Activated T-cell treated with anti-CD3 and anti-CD28 coated beads for 48 hours (primary cell): ENCODE data around the gene TDRD7.

Source experiments
- DNase-seq: peaks from one replicate; pipeline ENCODE4 v3.0.0-alpha.2; 2020; ENCODE audit warnings: low read depth

The TDRD7 gene

DNA sequence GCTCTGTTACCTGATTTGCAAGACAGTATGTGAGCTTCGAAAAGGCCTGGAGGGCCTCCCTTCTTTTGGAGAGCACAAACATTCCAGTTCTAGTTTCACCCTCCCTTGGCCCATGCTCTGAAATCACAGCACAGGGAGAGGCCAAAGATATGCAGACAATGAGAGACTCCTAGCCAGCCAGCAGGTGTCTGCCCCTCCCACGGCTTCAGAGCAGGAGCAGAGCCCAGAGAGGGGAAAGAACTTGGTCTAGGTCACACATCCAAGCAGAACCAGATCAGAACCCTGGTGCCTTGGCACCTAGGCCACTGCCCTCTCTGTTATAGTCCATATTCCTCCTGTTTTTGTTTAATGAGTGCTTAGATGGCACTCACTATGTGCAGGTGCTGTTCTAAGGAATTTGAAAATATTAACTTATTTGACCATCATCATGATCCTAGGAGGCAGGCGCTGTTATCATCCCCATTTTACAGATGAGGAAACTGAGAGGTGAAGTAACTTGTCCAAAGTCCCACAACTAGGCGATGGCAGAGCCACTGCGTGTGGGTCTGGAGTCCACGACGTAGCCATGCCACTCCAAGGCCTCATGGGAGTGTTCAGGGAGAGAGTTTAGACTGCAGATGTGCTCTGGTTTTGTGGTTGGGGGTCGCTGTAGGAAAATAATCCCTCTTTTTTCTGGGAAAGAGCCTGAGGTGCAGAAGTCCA, 116.8 kb downstream of the TDRD7 start:
- no peak for DNase-seq

DNA sequence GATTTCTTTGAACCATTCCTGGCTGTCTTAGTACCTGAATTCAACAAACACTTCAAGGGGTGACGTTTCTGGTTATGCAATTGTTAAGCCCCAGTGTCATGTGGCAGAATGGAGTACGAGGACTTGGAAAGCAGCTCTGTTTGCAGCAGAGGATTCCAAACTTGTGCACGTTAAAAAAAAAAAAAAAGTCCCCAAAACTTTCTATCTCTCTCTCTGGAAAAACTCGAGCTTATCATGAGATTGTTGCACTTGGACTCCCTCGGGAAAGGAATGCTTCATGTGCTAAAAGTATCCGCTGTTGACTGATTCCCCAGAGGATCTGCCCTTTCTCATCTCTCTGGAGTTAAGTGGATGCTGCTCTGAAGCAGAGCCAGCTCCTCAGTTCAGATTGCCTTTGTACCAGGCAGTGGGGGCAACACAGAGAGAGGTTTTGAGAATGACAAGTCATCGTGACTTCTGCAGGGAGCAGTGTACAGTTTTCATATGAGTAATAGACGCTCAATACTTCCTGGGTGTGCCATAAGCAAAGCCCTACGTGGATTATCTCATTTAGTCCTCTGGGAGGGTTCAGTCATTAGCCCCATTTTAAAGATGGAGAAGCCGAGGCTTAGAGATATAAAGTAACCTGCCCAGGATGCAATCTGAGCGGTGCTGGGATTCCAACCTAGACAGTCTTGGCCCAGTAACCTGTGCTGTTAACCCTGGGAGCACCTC, 117.6 kb downstream of the TDRD7 start:
- DNase-seq: no peak

DNA sequence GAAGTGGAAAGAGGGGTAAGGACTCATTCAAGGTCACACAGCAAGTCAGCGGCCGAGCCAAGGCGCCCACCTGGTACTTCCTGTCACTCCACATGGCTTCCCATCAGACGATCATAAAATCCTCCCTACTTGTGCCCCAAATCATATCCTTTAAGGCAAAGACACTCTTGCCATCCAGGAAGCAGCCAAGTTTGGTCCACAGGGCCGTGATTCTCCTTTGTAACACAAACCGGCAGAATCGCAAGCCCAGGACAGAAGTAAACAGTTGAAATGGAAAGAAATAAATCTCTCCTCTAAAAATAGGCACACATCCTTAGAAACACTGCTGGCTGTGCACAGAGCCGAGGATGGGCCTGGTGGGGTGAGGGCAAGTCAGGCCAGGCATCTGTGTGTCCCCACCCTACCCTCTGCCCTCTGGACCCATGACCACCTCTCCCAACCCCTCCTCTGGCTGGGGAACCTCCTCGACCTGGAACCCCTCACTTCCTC, 120.0 kb downstream of the TDRD7 start:
- no peak for DNase-seq

DNA sequence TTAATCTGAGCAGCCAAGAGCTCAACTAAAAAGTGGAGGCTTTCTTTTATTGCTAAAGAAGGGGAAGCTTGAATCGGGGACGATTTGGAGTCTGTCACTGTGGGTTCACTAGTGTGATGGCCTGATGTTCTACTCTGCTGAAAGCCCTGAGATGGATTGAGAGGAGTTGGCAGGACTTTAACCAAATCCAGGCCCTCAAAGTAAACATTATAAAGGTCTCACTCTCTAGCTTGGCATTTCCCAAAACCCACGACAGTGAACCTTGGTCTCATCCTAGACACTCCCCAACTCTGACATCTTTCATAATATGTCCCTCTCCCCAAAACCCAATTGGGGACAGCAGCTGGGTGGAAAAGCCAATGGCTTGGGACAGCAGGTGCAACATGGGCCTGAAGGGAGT, 122.3 kb downstream of the TDRD7 start:
- no peak for DNase-seq

DNA sequence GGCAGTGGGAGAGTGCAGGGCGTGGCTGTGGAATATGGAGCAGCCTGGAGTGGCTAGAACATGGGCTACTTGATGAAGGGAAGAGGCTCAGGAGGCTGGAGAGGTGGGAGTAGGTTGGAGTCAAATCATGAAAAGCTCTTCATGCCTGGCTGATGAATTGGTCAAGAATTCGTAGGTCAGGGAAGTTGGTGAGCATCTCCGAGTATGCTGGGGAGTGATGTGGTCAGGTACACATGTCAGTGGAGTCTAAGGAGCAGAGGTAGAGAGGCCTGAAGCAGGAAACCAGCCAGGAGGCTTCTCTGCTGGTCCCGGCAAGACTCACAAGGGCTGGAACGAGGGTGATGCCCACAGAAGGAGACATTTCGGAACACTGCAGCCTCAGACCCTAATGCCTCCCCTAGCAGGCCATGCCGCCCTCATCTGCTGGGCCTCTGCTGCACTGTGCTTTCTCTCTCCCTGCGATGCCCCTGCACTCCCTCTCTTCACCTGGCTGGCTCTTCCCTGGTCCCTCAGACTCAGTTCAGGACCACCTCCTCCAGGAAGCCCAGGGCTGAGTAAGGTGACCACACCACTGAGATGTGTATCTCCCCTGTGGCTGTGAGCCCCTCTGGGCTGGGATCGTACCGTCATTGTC, 123.2 kb downstream of the TDRD7 start:
- no peak for DNase-seq

DNA sequence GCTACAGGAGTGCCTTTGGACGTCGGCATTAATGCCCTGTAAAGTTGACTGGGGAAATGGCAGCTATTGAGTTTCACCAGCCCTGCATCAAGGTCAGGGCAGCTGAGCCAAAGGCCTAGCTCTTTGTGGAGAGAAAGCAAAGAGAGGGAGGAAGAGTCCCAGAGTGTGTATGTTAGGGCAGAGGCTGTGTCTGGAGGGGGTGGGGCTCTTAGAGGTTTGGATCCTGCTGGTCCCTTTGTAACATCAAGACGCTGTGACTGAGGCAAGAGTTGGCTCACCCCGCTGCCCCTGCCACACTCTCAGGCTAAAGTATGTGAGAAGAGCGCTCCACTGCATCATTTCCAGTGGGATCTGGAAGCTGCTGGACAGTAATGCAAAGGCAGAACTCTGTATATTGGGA, 123.9 kb downstream of the TDRD7 start:
- no peak for DNase-seq

DNA sequence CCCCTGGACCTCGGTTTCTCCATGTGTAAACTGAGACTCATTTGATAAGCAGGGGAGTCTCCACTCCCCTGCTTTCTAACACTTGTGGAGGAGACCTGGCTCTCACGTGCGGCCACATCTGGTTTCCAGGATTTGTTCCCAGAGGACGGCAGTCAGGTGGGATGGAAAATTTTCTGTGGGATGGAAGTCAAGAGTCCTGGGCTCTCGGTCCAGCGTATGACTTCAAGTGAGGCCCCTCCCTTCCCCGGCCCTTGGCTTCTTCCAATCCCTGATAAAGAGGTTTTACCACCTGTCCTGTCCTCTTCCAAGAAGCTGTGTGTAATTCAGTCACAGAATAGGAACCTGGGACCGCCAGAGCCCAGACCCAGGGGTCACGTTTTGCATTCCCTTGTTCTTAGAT, 124.6 kb downstream of the TDRD7 start:
- no peak for DNase-seq

DNA sequence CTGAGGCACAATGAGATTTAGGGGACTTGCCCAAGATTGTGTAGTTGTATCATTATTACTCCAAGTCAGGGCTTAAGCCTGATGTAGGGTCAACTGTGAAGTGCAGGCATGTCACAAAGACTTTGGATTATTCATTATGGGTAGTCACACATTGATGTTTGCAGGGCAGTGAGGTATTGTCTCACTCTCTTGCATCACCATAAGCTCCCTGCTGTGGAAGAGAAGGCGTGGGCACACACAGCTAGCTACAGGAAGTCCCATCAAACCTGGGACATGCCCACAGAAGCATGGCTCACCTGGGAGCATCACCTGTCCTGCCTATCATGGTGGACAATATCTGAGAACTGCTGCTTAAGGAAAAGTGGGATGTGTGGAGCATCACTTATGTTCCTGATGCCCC, 131.7 kb downstream of the TDRD7 start:
- DNase-seq: no peak

DNA sequence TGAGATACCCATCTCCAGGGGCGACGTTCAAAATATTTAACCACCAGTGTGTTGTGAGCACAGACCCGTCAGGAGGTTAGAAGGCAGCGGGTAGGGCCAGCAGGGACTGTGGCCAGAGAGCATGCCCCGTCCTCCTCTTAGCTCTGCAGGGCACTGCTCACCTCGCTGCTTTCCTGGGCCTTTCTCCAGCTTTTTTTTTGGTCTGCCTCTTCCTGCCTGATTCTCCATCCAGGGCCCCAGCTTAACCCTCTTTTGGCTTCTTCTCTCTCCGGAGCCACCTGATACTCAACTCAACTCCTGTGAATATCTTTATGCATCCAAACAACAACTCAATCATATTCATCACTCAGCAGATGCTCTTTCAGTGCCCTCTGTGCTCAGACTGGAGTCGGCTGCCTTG, 133.6 kb downstream of the TDRD7 start:
- no peak for DNase-seq
